K562 (cell line): ENCODE results near the gene MINDY3. TPM values are rescaled to one million over a fixed set of nuclear protein-coding genes. Genes with fewer than 3 reads are reported as not detected.

Experiments
- ATAC-seq: fragments of 200-7000 bp; cut with Tn5 transposase; 3 replicates; pipeline ENCODE4 v1.9.1; 2020; ENCODE audit warnings: moderate library complexity
- BruUV-seq: library from RNA; stranded (reverse); fragments of 400-500 nt; replicated peaks from 2 replicates; lab custom pipeline; 2021; lab: Mats Ljungman, UMichigan
- CTCF ChIA-PET: fragments of 300-600 bp; formaldehyde crosslinking; extraction: SDS; loops from one replicate; lab custom pipeline; 2021; ENCODE audit warnings: low intra/inter-chr PET ratio; lab: Yijun Ruan, JAX
- POLR2A ChIA-PET: fragments of 300-600, 350-650 bp; sonication (Branson Sonifier 250); formaldehyde crosslinking; extraction: SDS; loops from one replicate; lab custom pipeline; 2021; ENCODE audit warnings: antibody characterized with exemption, inconsistent platforms; lab: Yijun Ruan, JAX
- DNase-seq, 4 experiments: peaks; one replicate each; pipeline versions ENCODE4 v3.0.0 to v3.0.0-alpha.2; 2011 to 2018; ENCODE audit warnings: low spot score in 3 of 4, mixed read lengths in 3 of 4; ENCODE audit errors: extremely low read depth in 1 of 4
- FAIRE-seq: peaks from 2 replicates; lab custom pipeline; 2011; peaks lifted over from hg19 to GRCh38; lab: Jason Lieb, UNC
- H2AFZ ChIP-seq: 2 replicates; pipeline ENCODE4 v1.6.0; 2011; ENCODE audit warnings: low read depth, low read length, control low read depth, inconsistent platforms
- H3K27ac ChIP-seq: fragments of 200-600 bp; 3 replicates; pipeline ENCODE4 v1.8.0; 2011; ENCODE audit warnings: low read depth, mild to moderate bottlenecking, control low read depth, inconsistent platforms, low read length, moderate library complexity, mixed read lengths; ENCODE audit errors: extremely low read depth
- H3K27me3 ChIP-seq, 2 experiments: fragments of 300-600 bp in 1 of 2; 2 replicates in 1 of 2; 3 replicates in 1 of 2; pipeline versions ENCODE4 v1.6.0 to v1.8.0; 2011; ENCODE audit warnings: inconsistent platforms in 2 of 2, low read length in 2 of 2, mild to moderate bottlenecking in 1 of 2, mixed read lengths in 1 of 2, moderate library complexity in 1 of 2; ENCODE audit not compliant: control insufficient read depth in 2 of 2, insufficient read depth in 2 of 2
- H3K36me3 ChIP-seq: fragments of 300-600 bp; 3 replicates; pipeline ENCODE4 v1.8.0; 2011; ENCODE audit warnings: mild to moderate bottlenecking, low read length, inconsistent platforms; ENCODE audit not compliant: control insufficient read depth, insufficient read depth
- H3K4me1 ChIP-seq, 2 experiments: fragments of 200-600 bp in 1 of 2; replicated peaks in 1 of 2; 2 replicates in 1 of 2; 3 replicates in 1 of 2; pipeline versions ENCODE4 v1.5.1 to v1.8.0; 2011; ENCODE audit warnings: inconsistent platforms in 2 of 2, low read length in 2 of 2, mild to moderate bottlenecking in 1 of 2, mixed read lengths in 1 of 2, moderate library complexity in 1 of 2; ENCODE audit not compliant: control insufficient read depth in 2 of 2, insufficient read depth in 2 of 2
- H3K4me2 ChIP-seq: 2 replicates; pipeline ENCODE4 v1.6.1; 2011; ENCODE audit warnings: low read length, control low read depth, inconsistent platforms, mixed read lengths; ENCODE audit not compliant: insufficient read depth
- H3K4me3 ChIP-seq: fragments of 200-600 bp; sonication (generic), shearing (Covaris generic); 2 replicates; pipeline ENCODE4 v1.5.1; 2016; ENCODE audit warnings: control low read depth, inconsistent platforms
- H3K79me2 ChIP-seq: fragments of 200-600 bp; 3 replicates; pipeline ENCODE4 v1.8.0; 2011; ENCODE audit warnings: low read length, inconsistent platforms; ENCODE audit not compliant: control insufficient read depth, insufficient read depth
- H3K9ac ChIP-seq, 2 experiments: 2 replicates each; pipeline versions ENCODE4 v1.6.0 to v1.6.1; 2011; ENCODE audit warnings: low read depth in 2 of 2, low read length in 2 of 2, control low read depth in 1 of 2, inconsistent platforms in 1 of 2, mild to moderate bottlenecking in 1 of 2, mixed read lengths in 1 of 2; ENCODE audit not compliant: insufficient read depth in 1 of 2
- H3K9me1 ChIP-seq: one replicate; pipeline ENCODE4 v1.6.0; 2011; ENCODE audit warnings: inconsistent platforms, mild to moderate bottlenecking, low read length, moderate library complexity; ENCODE audit not compliant: control insufficient read depth, insufficient read depth
- H3K9me3 ChIP-seq: replicated peaks from 2 replicates; pipeline ENCODE4 v1.5.1; 2011; ENCODE audit warnings: low read depth, low read length, inconsistent platforms; ENCODE audit not compliant: control insufficient read depth, insufficient read depth
- H4K20me1 ChIP-seq: replicated peaks from 2 replicates; pipeline ENCODE4 v1.6.1; 2011; ENCODE audit warnings: low read length, inconsistent platforms, mixed read lengths; ENCODE audit not compliant: control insufficient read depth, insufficient read depth
- CEBPB ChIP-seq: fragments of 450-650 bp; IDR thresholded peaks from 2 replicates; pipeline ENCODE4 v1.6.1; 2016; ENCODE audit warnings: missing genetic modification characterization, missing compliant biosample characterization
- CEBPG ChIP-seq, 3 experiments: fragments of 200-800 bp in 1 of 3; sonication (Bioruptor generic) in 1 of 3; sonication (generic) in 1 of 3; formaldehyde crosslinking in 1 of 3; IDR thresholded peaks in 2 of 3; conservative IDR thresholded peaks in 1 of 3; 2 replicates each; pipeline versions ENCODE4 v1.6.1 to v1.8.0; 2016 to 2022; ENCODE audit warnings: missing compliant biosample characterization in 2 of 3, missing genetic modification characterization in 2 of 3, mild to moderate bottlenecking in 1 of 3, missing genetic modification reagents in 1 of 3
- ETV6 ChIP-seq, 3 experiments: fragments of 150-350 bp in 1 of 3; sonication (generic) in 1 of 3; formaldehyde crosslinking in 1 of 3; IDR thresholded peaks; 2 replicates each; pipeline versions ENCODE4 v1.6.1 to v1.8.0; 2014 to 2022; ENCODE audit warnings: borderline replicate concordance in 2 of 3, low read depth in 2 of 3, antibody characterized with exemption in 1 of 3, low read length in 1 of 3, mild to moderate bottlenecking in 1 of 3, missing genetic modification reagents in 1 of 3
- GABPB1 ChIP-seq: sonication (generic); formaldehyde crosslinking; IDR thresholded peaks from 2 replicates; pipeline ENCODE4 v1.8.0; 2022; ENCODE audit warnings: mild to moderate bottlenecking, missing genetic modification reagents
- SRSF7 ChIP-seq: fragments of 200-400 bp; formaldehyde crosslinking; optimal IDR thresholded peaks from 2 replicates; pipeline ENCODE3; 2017; ENCODE audit warnings: mild to moderate bottlenecking, low read depth, low read length
- TCF7 ChIP-seq: sonication (generic); IDR thresholded peaks from 2 replicates; pipeline ENCODE4 v1.6.1; 2016; ENCODE audit warnings: antibody characterized with exemption, borderline replicate concordance
- ZNF609 ChIP-seq: sonication (generic); formaldehyde crosslinking; IDR thresholded peaks from 2 replicates; pipeline ENCODE4 v1.8.1; 2023; ENCODE audit warnings: missing genetic modification reagents, mild to moderate bottlenecking, borderline replicate concordance
- WGBS: fragments of 100-300 bp; shearing (Covaris generic); methylation state at CpG from one replicate; pipeline ENCODE4 v1.1.6; 2016; ENCODE audit warnings: low coverage, mixed read lengths; ENCODE audit not compliant: insufficient coverage; ENCODE audit errors: missing lambda C conversion rate; 5-methylcytosine and 5-hydroxymethylcytosine counted together
- in situ Hi-C: fragments of 300-500 bp; cut with MboI; formaldehyde crosslinking; loops from 4 replicates; pipeline ENCODE4 v1.15.0; 2018; ENCODE audit warnings: inconsistent platforms, mixed read lengths
- intact Hi-C: fragments of 100-400 bp; cut with micrococcal nuclease; formaldehyde crosslinking; loops from 2 replicates; pipeline ENCODE4 v1.14.2; 2022
- polyA plus RNA-seq, 8 experiments: library from polyadenylated mRNA; depleted of rRNA in 4 of 8; stranded (reverse) in 5 of 8; unstranded in 3 of 8; fragments of >200 nt; fragmentation: Nextera tagmentation in 2 of 8; fragmentation: Illumina TruSeq in 1 of 8; extraction: Ambion mirVana in 2 of 8; extraction: Trizol in 1 of 8; gene quantifications; 2 replicates each; pipeline versions ENCODE4 v1.2.1 to v1.2.3, GENCODE V29; 2011 to 2014; ENCODE audit warnings: inconsistent platforms in 1 of 8, missing spikeins in 1 of 8
- total RNA-seq, 7 experiments: library from RNA; depleted of rRNA in 6 of 7; stranded (reverse); fragments of >200 nt in 6 of 7; fragmentation: Illumina TruSeq in 2 of 7; extraction: Trizol in 2 of 7; gene quantifications; 2 replicates each; pipeline versions ENCODE4 v1.2.1 to v1.2.3, GENCODE V29; 2011 to 2021; ENCODE audit warnings: low replicate concordance in 1 of 7

Gene MINDY3
- total and polyA plus RNA-seq, 9 of the 15 experiments (the other 6 are each of a cell fraction or from before 2014, with no cell fraction given) = 14.0 to 35.9 (median 23.6) TPM

GRCh38 chr10:15849316-15849715 lies 11.0 kb downstream of the MINDY3 start (continued):
- no peak for TF ChIP-seq GABPB1
- no peak for TF ChIP-seq CEBPG (CRISPR knock-in tag; IDR thresholded peaks at IDR 0.05)
- no peak for TF ChIP-seq CEBPG (tag; conservative IDR thresholded peaks at IDR 0.05 in 1 of 2, IDR thresholded peaks at IDR 0.05 in 1 of 2)
- no peak for TF ChIP-seq ZNF609 (CRISPR knock-in tag)
- TF ChIP-seq TCF7 = no peak
- no peak for TF ChIP-seq SRSF7

DNA sequence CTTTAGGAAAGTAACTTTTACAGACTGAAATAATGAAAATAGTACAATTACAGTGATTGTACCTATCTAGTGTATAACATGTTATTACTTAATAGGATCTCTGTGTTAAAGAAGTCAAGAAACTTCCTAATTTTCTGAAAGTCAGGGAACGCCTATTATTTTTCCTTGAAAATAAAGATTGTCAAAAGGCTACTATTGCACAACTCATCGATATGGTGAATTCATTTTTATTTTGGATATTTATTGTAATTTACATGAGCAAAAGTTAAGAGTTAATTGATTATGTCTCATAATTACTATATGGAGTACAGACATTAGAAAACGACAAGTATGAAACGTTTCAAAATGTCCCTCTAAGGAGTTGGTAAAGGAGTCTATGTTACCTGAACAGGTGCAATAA lies 12.8 kb downstream of the MINDY3 start:
- TF ChIP-seq ETV6 (IDR thresholded peaks at IDR 0.05; ENCODE audit: borderline replicate concordance in 1 of 2, low read depth in 2 of 2, low read length in 1 of 2) = no peak
- no peak for TF ChIP-seq ETV6 (CRISPR knock-in tag; IDR thresholded peaks at IDR 0.05; ENCODE audit: borderline replicate concordance)
- no peak for TF ChIP-seq CEBPG (CRISPR knock-in tag; IDR thresholded peaks at IDR 0.05)
- TF ChIP-seq CEBPG (tag; conservative IDR thresholded peaks at IDR 0.05 in 1 of 2, IDR thresholded peaks at IDR 0.05 in 1 of 2) = peak in 1 of 2 experiments; percentile 65; a peak in 1 of 4 replicates
- peak; percentile 69 for TF ChIP-seq CEBPB (tag)
- Histone ChIP-seq H3K36me3 (peaks cover 29% of the 10 kb centered on the region; the same call in 2 of the 3 replicates), H3K27ac (no peak overlapping the region), H3K27me3 (no peaks in the 10 kb centered on the region), H3K79me2 (peaks cover 59% of the 10 kb centered on the region), H3K9ac (no peak overlapping the region), H2AFZ (no peak overlapping the region), H3K9me1 (no peaks in the 10 kb centered on the region), H3K9me3 (peaks cover 4% of the 10 kb centered on the region; the same call in 1 of the 2 replicates), H3K4me2 (no peak overlapping the region), H4K20me1 (no peaks in the 10 kb centered on the region), H3K4me1 (peaks cover 3 to 8% of the 10 kb centered on the region in 2 experiments; a peak in 3 of 5 replicates), H3K4me3 (no peak overlapping the region)
- POLR2A ChIA-PET = interaction anchor here (0.6 to 0.7 kb wide), 2 partner anchors 9 to 24 kb away, joined by 3 to 5 read pairs; no protein-coding TSS in a partner anchor
- ATAC-seq (no peak), FAIRE-seq (no peak), DNase-seq (no peak)
- in situ Hi-C loops = no loop called here
- WGBS = 94% methylated on average over 4 of the region's 4 CpGs
- no TSS peak for BruUV-seq
- intact Hi-C loops = no loop called here
- CTCF ChIA-PET = no interaction called here
